Superior temporal gyrus (tissue), 1 donor: ENCODE results near the gene KCNQ2.

Experiments used
- DNase-seq: peaks from one replicate; pipeline ENCODE4 v3.0.0-alpha.2; 2016; ENCODE audit errors: extremely low spot score

KCNQ2 gene

DNA sequence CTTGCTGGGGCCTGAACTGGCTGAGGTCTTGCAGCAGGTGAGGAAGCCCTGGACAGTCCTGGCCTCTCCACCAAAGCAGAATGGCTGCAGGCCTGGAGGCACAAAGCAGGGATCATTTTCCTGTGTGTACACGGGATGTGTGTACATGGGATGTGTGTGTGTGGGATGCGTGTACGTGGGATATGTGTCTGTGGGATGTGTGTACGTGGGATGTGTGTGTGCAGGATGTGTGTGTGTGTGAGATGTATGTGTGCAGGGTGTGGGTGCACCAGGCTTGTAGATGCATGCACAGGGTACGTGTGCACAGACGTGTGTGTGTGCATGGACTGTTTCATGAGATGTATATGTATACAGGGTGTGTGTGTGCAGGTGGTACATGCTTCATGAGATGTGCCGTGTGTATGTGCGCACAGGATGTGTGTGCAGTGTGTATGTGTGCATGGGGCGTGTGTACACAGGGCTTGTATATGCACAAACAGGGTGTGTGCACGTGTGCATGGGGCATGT, 103.4 kb downstream of the KCNQ2 start:
- DNase-seq = no peak

- no peak for DNase-seq
These were observed 104.3 kb downstream of the KCNQ2 start for GRCh38 chr20:63368151-63368550.

- DNase-seq = no peak
These were observed 104.9 kb downstream of the KCNQ2 start for GRCh38 chr20:63367446-63368055.

GRCh38 chr20:63366390-63367365, 105.8 kb downstream of the KCNQ2 start:
- DNase-seq = no peak

GRCh38 chr20:63365601-63366389, 106.7 kb downstream of the KCNQ2 start:
- DNase-seq = no peak

DNA sequence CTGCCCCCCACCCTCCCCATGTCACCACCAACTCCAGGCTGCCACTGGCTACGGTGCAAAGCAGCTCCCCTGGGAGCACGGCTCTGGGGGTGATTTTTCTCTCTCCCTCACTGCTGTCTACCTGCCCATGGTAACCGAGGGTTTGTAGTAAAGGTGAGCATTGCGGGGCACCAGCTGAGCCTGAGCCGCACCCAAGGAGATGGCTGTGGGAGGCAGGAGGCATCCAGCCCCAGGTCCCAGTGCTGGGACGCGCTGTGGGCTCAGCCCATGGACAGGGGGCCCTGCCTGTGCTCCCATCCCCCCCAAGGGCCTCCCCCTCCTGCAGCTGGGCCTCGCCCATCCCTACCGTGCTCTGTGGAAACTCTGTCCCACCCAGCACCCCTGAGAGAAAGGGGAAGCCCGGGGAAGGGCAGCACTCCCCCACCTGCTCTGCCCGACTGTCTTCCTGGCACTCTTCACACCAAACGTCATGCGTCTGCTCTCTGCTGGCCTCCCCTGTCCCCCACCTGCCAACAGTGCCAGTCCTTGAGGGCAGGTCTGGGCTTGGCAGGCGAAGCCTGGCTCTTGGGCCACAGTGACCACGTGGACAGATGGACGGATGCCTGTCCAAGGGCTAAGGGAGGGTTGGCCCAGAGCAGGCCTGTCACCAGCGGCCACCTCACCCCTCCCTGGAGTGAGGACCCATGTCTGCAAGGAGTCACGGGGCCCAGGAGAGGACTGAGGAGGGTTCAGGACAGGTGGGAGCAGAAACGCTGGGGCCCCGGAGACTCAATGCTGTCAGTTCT, 107.5 kb downstream of the KCNQ2 start:
- DNase-seq = no peak

- DNase-seq = no peak
These were observed 108.4 kb downstream of the KCNQ2 start for GRCh38 chr20:63363981-63364561.

- no peak for DNase-seq
These were observed 109.2 kb downstream of the KCNQ2 start for GRCh38 chr20:63363013-63363957.

DNA sequence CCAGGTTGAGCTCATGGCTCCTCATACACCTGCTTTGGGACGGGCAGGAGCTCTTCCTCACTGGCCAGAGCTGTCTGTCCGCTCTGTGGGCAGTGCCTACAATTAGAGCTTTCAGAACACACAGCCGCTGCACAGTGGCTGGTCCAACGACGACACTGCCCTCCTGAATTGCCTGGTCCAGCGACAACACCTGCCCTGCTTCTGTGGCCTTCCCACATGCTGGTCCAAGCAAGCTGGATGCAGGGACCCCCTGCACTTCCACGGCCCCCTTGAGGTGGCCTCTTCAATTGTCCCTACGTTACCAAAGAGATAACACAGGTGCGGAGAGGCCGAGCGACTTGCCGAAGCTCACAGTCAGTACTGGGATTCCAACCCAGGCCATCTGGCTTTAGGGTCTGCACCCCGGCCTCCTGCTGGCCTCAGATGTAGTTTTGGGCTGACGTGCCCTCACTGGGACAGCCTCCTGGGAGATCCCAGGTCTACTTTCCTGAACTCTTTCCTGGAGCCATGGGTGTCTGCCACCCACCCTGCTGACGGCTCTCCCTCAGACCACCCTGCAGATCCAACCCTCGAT, 109.9 kb downstream of the KCNQ2 start:
- DNase-seq = no peak

DNA sequence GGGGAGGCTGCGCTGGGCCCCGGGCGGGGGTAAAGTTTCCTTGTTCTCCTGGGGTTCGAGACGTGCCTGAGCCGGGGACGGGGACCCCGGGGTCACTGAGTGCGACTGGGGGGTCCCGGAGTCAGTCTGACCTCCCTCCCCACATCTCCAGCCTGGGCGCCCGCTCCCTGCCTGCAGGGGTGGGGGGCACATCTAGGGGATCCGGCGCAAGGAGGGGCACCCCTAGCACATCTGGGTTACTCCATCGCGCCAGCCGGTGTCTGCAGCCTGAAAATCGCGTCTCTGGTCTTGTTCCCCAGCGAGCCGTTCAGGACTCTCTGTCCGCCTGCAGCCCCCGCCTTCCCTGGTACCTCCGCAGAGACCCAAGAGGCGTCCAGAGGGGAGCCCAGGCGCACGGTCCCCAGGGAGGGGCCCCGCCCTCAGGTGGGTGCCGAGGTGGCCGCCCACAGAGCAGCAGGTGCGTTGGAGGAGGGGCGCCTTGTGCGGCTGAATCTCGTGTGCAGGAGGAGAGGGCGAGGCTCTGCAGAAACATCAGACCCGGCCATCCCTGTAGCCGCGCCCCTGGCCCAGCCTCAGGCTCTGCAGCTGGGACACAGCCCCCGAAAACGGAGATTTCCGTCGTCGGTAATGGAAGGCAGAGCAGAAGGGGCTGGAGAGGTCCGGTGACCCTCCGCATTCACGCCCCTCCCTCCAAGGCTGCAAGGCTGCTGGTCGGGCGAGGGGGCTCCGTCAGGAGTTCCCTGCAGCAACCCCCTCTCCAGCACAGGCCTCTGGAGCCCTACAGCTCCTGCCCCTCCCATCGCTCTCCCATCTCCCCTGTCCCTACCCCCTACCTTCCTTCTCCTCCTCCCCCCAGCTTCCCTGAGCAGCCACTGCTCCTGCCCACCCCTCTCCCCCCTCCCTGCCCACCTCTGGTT, 110.7 kb downstream of the KCNQ2 start:
- no peak for DNase-seq

DNA sequence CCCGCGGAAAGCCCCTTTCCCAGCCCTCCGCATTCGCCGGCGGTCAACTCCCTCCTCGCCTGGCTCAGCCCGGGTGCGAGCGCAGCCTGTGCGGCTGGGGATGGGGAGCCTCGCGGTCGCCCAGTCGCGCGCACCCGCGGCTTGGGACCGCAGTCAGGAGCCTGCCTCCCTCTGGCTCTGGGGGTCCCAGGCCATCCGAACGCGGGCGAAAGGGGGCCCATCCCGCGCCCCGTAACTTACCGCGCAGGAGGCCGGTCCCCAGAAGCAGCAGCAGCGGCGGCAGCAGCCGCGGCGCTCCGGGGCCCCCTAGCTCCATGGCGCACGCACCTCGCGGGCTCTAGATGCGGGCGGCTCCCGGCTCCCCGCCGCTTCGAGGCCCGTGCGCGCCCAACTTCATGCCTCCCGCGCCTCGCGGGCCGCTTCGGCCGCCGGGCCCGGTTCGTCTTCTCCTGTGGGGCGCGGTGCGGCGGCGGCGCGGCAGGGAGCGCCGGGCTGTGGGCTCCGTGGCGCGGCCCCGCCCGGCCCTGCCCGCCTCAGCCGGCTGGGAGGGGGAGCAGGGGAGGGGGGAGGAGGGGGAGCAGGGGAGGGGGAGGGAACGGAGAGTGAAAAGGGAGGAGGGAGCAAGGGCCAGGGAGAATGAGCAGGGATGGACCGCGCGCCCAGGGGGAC, 111.5 kb downstream of the KCNQ2 start, which contains the start of gene CHRNA4:
Gene CHRNA4 (minus strand): TSS at position 500 of the 669 bp plus-strand sequence. CDS start 184 bp downstream, at position 316.
- no peak for DNase-seq

DNA sequence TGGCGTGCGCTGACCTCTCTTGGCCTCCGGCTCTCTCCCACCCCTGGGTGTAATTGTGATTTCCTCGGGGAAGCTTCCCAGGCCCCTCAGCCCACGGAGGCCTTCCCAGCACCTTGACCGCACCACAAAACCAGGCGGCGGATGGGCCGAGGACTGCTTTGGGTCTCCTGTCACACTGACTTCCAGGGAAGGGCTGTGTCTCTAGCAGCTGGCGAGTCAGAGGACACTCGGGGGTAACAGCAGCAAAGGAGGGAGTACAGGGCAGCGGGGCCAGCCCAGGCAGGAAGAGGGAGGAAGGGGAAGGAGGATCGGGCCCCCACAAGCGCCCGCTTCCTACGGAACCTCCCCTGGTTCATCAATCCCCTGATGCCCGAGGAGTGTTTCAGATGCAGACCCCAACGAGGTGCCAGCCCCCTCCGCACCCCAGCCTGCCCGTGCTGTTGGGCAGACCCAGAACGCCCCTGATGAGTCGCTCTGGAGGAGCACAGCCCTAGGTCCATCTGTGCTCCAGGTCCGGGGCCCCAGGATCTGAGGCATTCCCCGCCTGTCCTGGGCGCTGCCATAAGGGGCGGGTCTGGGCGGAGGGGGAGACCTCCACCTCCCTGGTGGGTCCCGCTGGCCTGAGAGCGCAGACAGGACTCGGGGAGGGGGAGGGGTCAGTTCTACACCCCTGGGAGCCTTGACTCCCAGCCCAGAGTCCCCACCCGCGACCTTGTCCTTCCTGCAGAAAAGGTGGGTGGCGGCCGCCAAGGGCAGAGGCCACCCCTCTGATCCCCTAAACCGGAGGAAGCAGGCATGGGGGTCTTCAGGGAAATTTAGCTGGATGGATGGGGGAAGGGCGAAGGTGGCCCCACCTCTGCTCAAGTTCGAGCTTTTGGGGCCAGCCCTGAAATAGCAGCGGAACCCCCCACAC, 112.3 kb downstream of the KCNQ2 start:
- no peak for DNase-seq

DNA sequence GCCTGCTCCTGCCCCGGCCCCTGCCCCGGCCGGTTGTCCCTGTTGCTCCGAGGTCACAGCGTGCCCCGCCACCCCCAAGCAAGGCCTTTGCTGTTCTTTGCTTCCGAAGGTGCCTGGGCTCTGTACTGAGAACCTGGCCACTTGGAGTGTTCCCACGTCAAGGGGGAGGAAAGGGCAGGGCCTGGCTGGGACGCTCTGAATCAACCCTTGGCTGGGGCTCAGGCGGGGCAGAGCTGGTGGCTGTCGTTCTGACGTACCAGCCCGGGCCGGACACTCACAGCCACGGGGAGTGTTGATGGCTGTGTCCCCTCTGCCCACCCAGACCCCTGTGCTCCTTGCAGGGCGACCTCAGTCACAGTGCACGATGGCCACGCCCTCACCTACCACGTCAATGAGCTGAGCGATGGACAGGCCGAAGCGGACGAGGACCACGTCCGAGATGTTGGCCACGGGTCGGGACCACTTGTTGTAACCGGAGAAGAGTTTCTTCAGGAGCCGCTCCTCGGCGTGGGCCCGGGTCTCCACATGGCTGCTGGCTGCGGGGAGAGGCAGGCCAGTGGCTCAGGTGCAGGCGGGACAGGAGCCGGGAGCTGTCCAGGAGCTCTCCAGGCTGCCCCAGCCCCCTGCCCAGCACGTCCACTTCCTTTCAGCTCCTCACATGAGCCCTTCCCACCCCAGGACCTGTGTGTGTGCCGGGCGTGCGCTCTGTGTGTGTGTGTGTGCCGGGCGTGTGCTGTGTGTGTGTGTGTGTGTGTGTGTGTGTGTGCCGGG, 113.1 kb downstream of the KCNQ2 start:
- no peak for DNase-seq

- no peak for DNase-seq
These were observed 114.2 kb downstream of the KCNQ2 start for GRCh38 chr20:63357921-63358905.
